ENCODE results near the gene TNN.

The TNN gene

DNA sequence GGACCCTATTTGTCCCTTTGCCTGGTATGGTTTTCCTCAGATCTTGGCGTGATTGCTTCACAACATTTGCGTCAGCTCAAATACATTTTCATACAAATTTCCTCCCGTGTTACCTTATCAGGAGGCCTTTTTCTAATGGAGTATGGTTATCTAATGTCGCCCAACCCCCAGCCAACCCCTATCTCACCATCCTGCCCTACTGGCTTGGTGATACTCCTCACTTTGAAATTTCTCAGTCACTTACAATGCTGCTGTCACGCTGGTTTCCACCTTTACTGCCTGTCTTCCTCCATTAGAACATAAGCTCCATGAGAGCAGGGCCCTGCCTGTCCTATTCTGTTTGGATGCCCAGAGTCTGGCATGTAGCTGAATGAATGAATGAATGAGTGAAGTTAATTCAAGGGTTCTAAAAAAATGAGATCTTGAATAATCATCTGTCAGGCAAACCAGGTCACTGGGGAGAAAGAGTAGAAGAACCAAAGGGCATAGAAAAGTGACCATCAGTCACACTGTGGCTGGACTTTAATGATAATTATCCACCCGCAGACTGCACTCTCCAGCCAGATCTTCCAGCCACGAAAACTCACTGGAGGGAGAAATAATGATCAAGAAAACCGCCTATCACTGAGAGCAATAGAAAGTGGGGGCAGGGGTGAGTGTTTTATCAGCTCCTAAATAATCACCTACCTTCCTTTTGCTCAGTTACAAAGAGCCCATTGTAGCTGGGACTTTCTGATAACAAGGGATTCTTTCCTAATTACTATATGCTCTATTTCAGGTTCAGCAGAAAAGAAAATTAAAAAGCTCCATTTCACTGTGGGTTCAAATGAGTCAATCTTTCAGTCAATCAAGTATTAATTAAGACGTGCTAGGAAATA lies 103.6 kb downstream of the TNN start:
- DNase-seq (ENCODE audit: low spot score) = no peak
- TF ChIP-seq, protein P1, sequence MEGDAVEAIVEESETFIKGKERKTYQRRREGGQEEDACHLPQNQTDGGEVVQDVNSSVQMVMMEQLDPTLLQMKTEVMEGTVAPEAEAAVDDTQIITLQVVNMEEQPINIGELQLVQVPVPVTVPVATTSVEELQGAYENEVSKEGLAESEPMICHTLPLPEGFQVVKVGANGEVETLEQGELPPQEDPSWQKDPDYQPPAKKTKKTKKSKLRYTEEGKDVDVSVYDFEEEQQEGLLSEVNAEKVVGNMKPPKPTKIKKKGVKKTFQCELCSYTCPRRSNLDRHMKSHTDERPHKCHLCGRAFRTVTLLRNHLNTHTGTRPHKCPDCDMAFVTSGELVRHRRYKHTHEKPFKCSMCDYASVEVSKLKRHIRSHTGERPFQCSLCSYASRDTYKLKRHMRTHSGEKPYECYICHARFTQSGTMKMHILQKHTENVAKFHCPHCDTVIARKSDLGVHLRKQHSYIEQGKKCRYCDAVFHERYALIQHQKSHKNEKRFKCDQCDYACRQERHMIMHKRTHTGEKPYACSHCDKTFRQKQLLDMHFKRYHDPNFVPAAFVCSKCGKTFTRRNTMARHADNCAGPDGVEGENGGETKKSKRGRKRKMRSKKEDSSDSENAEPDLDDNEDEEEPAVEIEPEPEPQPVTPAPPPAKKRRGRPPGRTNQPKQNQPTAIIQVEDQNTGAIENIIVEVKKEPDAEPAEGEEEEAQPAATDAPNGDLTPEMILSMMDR (conservative IDR thresholded peaks at IDR 0.05; ENCODE audit: low read depth) = no peak
- ChIA-PET POLR2A (ENCODE audit: low non-redundant PET) (no interaction called here), CTCF (interaction anchor here (0.7 kb wide), 1 partner anchor 16 kb away, joined by 3 read pairs; no protein-coding TSS in a partner anchor)
- peak overlapping the region; percentile 67; the same call in 1 of the 2 replicates for H3K27ac ChIP-seq

DNA sequence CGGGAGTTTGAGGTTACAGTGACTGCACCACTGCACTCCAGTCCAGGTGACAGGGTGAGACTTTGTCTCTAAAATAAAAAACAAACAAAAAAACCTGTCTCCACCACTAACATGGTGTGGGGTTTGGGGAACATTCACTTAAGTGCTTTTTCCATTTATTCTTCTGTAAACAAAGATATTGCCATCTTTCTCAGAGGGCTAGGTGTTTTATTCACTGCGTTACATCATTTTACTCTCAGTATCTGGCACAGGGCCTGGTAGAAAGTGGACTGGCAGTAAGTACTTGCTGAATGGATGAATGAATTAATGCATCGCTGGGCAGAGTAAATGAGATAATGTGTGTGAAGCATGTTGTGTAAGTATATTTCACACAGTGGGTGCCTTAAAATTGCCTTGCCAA lies 104.9 kb downstream of the TNN start:
- no peak for DNase-seq (ENCODE audit: low spot score)
- CTCF ChIA-PET = interaction anchor here (0.7 kb wide), 1 partner anchor 17 kb away, joined by 3 read pairs; no protein-coding TSS in a partner anchor
- TF ChIP-seq, protein P1 (conservative IDR thresholded peaks at IDR 0.05; ENCODE audit: low read depth) = no peak
- no peak overlapping the region for H3K27ac ChIP-seq
- POLR2A ChIA-PET (ENCODE audit: low non-redundant PET) = no interaction called here

DNA sequence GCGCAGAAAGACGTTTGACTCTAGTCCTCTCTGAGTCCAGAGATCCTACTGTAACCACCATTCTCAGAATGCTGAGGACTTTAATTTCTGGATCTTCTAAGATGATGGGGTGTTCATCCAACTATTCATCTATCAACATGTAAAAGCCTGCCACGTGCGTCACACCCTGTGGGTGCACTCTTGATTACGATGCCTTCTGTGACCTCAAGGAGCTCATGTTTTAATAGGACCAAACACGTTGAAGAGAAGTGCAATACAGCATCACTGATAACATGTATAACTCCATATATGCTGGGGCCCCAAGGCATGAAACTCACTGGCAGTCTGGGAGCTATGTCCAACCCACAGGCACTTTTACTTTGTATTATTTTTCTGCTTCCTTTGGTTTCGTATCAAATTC lies 105.9 kb downstream of the TNN start:
- POLR2A ChIA-PET (ENCODE audit: low non-redundant PET) = no interaction called here
- TF ChIP-seq, protein P1 (conservative IDR thresholded peaks at IDR 0.05; ENCODE audit: low read depth) = no peak
- no peak overlapping the region for H3K27ac ChIP-seq
- CTCF ChIA-PET = interaction anchor here (0.7 kb wide), 1 partner anchor 20 kb away, joined by 3 read pairs; no protein-coding TSS in a partner anchor
- no peak for DNase-seq (ENCODE audit: low spot score)

DNA sequence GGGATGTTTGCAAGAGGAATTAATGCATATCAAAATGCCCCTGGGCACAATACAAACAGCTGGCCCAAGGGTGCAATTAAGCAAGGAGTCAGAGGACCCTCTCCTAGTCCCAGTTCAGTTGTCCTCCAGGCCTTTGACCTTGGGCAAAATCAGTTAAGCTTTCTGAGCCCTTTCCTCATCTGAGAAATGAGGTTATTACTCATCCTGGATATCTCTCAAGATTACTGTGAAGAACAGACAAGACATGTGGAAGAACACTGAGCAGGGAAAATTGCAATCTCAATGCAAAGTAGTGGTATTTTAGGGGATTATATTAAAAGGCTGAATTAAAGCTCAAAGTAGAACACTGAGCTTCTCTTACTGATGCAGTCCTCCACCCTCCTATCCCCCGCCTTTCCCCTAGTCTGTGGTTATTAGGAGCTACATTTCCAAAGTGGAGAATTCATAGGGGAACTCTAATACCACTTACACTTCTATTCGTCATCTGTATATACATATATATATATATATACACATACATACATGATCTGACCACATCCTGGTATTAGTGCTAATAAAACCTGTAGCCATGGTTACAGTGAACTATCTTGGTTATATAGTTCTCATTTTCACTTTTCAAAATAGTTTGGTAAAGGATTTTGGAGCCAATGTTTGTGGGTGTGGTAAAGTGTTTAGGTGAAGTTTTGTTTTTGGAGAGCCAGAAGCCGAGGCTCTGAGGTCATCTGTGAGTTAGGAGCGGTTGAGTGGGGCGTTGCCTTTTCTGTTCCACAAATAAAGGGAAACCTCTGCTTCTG lies 106.9 kb downstream of the TNN start:
- TF ChIP-seq, protein P1 (conservative IDR thresholded peaks at IDR 0.05; ENCODE audit: low read depth) = no peak
- POLR2A ChIA-PET (ENCODE audit: low non-redundant PET) = no interaction called here
- no peak overlapping the region for H3K27ac ChIP-seq
- no peak for DNase-seq (ENCODE audit: low spot score)
- CTCF ChIA-PET = interaction anchor here (0.6 to 0.7 kb wide), 2 partner anchors 19 to 851 kb away, joined by 3 to 4 read pairs; no protein-coding TSS in a partner anchor

DNA sequence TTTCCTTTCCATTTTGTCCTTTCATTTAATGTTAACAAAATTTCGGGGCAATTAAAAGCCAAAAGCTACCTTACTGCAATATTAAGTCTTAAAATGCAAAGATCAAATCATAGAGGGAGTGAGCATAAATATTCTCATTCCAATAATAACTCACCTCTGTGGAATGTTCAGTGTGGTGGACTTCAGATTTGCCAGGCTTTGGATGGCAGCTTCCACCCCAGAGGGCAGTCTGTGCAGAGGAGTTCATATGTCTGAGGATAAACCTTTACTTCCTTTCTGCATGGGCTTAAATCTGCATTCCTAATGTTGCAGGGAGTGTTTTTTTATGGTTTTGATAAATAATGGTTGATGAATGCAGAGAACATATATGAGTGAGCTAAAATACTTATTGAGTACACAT lies 108.6 kb downstream of the TNN start:
- ChIA-PET POLR2A (ENCODE audit: low non-redundant PET) (no interaction called here), CTCF (interaction anchor here (1.1 kb wide), 1 partner anchor 24 kb away, joined by 4 read pairs; no protein-coding TSS in a partner anchor)
- TF ChIP-seq, protein P1 (conservative IDR thresholded peaks at IDR 0.05; ENCODE audit: low read depth) = no peak
- H3K27ac ChIP-seq = no peak overlapping the region
- no peak for DNase-seq (ENCODE audit: low spot score)

DNA sequence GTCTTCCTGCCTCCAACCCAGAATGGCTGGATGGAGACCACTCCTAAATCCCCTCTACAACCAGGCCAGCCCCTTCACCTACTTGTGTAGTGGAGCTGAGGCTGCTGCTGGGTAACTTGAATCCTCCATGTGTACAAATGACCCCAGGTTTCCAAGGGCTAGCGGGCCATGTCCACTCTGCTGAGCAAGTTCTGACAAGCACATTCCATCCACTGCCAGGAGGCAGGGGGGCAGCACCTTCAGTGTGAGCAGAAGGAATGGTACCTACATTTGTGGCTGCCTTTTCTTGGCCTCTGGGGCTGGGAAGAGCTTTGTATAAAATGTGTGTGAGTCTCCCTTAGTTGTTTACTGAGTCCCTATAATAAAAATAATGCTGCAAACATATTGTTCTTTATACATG lies 110.4 kb downstream of the TNN start:
- H3K27ac ChIP-seq = no peak overlapping the region
- POLR2A ChIA-PET (ENCODE audit: low non-redundant PET) = no interaction called here
- DNase-seq (ENCODE audit: low spot score) = no peak
- TF ChIP-seq, protein P1 (conservative IDR thresholded peaks at IDR 0.05; ENCODE audit: low read depth) = no peak
- CTCF ChIA-PET = interaction anchor here (0.8 kb wide), 1 partner anchor 23 kb away, joined by 3 read pairs; no protein-coding TSS in a partner anchor

All from RWPE1 (cell line).